ENCODE data around the gene NSMCE1. TPM values are rescaled to one million over a fixed set of nuclear protein-coding genes. Genes with fewer than 3 reads are reported as not detected.
"Not testable (repeated sequence)": the region's sequence is repeated elsewhere in the genome, so short reads cannot be mapped to it uniquely, and the experiment has no call there.

Gene NSMCE1
- total RNA-seq, 1 experiment from 2014 or later: 24.7 TPM

GRCh38 chr16:27218756-27219155 is 49.8 kb downstream of the NSMCE1 start:
- H3K27me3 ChIP-seq (ENCODE audit: control insufficient read depth, insufficient read depth, low read length): no peaks in the 10 kb centered on the region
- H3K4me3 ChIP-seq (ENCODE audit: insufficient read depth, low read depth, low read length): no peak overlapping the region
- no peaks in the 10 kb centered on the region; the same call in none of the 2 replicates for H3K36me3 ChIP-seq (replicated peaks; ENCODE audit: control insufficient read depth, insufficient read depth, low read length)
- peak; percentile 29 for DNase-seq

- peak; percentile 92 for DNase-seq
- H3K4me3 ChIP-seq (ENCODE audit: insufficient read depth, low read depth, low read length): no peak overlapping the region
- no peaks in the 10 kb centered on the region; the same call in none of the 2 replicates for H3K36me3 ChIP-seq (replicated peaks; ENCODE audit: control insufficient read depth, insufficient read depth, low read length)
- H3K27me3 ChIP-seq (ENCODE audit: control insufficient read depth, insufficient read depth, low read length): no peaks in the 10 kb centered on the region
Observed at GRCh38 chr16:27217256-27217655, 51.3 kb downstream of the NSMCE1 start.

DNA sequence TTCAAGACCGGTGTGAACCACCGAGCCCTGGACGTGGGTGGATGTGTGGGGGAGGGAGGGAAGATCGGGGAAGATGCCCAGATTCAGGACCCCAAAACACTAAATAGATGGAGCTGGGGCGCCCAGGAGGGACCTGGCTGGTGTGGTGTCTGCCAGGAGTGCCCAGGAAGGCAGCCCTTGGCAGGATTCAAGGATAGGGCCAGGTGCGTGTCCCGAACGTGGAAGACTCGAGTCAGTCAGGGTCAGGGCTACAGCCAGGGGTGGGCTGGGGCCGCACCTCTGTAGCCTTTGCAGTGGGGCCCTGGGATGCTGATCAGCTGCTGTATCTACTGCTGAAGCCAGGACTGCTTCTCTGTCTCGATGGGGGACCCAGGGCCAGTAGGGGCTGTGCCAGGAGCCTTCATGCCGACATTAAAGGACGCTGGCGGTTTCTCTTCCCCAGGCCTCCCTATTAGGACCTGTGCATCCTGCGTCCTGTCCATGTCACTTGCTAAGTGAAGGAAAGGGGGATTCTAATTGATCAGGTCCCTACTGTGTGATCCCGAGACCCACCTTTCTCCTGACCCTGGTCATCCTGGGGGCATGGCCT is 52.2 kb downstream of the NSMCE1 start:
- no peaks in the 10 kb centered on the region; the same call in none of the 2 replicates for H3K36me3 ChIP-seq (replicated peaks; ENCODE audit: control insufficient read depth, insufficient read depth, low read length)
- H3K27me3 ChIP-seq (ENCODE audit: control insufficient read depth, insufficient read depth, low read length): no peaks in the 10 kb centered on the region

GRCh38 chr16:27215660-27216059 is 52.9 kb downstream of the NSMCE1 start:
- DNase-seq: peak; percentile 12
- no peaks in the 10 kb centered on the region for H3K27me3 ChIP-seq (ENCODE audit: control insufficient read depth, insufficient read depth, low read length)
- H3K36me3 ChIP-seq (replicated peaks; ENCODE audit: control insufficient read depth, insufficient read depth, low read length): no peaks in the 10 kb centered on the region; the same call in none of the 2 replicates
- no peak overlapping the region for H3K4me3 ChIP-seq (ENCODE audit: insufficient read depth, low read depth, low read length)

More for the DNA sequence above, 52.2 kb downstream of the NSMCE1 start:
- peak; percentile 32 for DNase-seq
- no peak overlapping the region for H3K4me3 ChIP-seq (ENCODE audit: insufficient read depth, low read depth, low read length)

- Histone ChIP-seq H3K4me3 (ENCODE audit: insufficient read depth, low read depth, low read length) (no peak overlapping the region), H3K27me3 (ENCODE audit: control insufficient read depth, insufficient read depth, low read length) (no peaks in the 10 kb centered on the region), H3K36me3 (replicated peaks; ENCODE audit: control insufficient read depth, insufficient read depth, low read length) (peaks cover 1% of the 10 kb centered on the region)
- no peak for DNase-seq
Observed at GRCh38 chr16:27214084-27214961, 54.2 kb downstream of the NSMCE1 start.

DNA sequence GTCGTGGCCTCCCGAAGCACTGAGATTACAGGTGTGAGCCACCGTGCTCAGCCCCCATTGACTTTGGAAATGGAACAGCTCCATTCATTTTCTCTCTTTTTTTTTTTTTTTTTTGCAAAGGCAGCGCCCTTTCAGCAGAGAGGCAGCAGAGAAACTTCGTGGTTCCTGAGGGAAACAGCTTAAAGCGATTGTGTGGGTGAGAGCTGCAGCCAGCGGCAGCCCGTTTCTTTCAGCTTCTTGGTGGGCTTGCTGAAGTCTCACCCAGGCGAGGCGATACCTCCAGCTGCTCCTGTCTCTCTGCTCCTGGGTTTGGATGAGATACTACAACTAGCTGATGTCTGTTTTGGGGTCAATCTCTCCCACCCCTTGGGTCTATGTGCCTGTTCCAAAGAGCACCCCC is 57.5 kb downstream of the NSMCE1 start:
- H3K4me3 ChIP-seq (ENCODE audit: insufficient read depth, low read depth, low read length): no peak overlapping the region
- DNase-seq: no peak
- H3K36me3 ChIP-seq (replicated peaks; ENCODE audit: control insufficient read depth, insufficient read depth, low read length): peaks cover 1% of the 10 kb centered on the region
- no peaks in the 10 kb centered on the region for H3K27me3 ChIP-seq (ENCODE audit: control insufficient read depth, insufficient read depth, low read length)

GRCh38 chr16:27210174-27210573 is 58.4 kb downstream of the NSMCE1 start:
- no peak for DNase-seq
- no peak overlapping the region for H3K4me3 ChIP-seq (ENCODE audit: insufficient read depth, low read depth, low read length)
- H3K27me3 ChIP-seq (ENCODE audit: control insufficient read depth, insufficient read depth, low read length): no peaks in the 10 kb centered on the region
- peaks cover 1% of the 10 kb centered on the region for H3K36me3 ChIP-seq (replicated peaks; ENCODE audit: control insufficient read depth, insufficient read depth, low read length)

DNA sequence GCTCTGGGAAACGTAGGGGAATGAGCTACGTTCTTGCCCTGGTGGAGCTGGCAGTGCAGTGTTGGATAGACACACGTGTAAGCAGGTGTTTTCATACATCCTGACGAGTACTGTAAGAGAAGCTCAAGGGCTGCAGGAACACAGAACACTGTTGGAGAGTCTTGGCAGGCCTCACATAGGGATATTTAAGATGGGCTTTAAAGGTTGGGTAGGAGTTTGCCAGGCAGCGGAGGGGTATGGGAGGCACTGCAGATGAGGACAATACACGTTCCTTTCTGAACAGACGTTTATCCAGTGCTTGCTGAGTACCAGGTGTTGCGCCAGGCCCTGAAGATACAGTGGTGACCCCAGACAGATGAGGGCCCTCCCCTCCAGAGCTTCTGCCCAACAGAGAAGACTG is 59.0 kb downstream of the NSMCE1 start:
- Histone ChIP-seq H3K27me3 (ENCODE audit: control insufficient read depth, insufficient read depth, low read length) (no peaks in the 10 kb centered on the region), H3K36me3 (replicated peaks; ENCODE audit: control insufficient read depth, insufficient read depth, low read length) (peaks cover 1% of the 10 kb centered on the region), H3K4me3 (ENCODE audit: insufficient read depth, low read depth, low read length) (no peak overlapping the region)
- no peak for DNase-seq

- peaks cover 1% of the 10 kb centered on the region for H3K36me3 ChIP-seq (replicated peaks; ENCODE audit: control insufficient read depth, insufficient read depth, low read length)
- DNase-seq: no peak
- H3K27me3 ChIP-seq (ENCODE audit: control insufficient read depth, insufficient read depth, low read length): no peaks in the 10 kb centered on the region
- no peak overlapping the region for H3K4me3 ChIP-seq (ENCODE audit: insufficient read depth, low read depth, low read length)
Observed at GRCh38 chr16:27208796-27209195, 59.8 kb downstream of the NSMCE1 start.

DNA sequence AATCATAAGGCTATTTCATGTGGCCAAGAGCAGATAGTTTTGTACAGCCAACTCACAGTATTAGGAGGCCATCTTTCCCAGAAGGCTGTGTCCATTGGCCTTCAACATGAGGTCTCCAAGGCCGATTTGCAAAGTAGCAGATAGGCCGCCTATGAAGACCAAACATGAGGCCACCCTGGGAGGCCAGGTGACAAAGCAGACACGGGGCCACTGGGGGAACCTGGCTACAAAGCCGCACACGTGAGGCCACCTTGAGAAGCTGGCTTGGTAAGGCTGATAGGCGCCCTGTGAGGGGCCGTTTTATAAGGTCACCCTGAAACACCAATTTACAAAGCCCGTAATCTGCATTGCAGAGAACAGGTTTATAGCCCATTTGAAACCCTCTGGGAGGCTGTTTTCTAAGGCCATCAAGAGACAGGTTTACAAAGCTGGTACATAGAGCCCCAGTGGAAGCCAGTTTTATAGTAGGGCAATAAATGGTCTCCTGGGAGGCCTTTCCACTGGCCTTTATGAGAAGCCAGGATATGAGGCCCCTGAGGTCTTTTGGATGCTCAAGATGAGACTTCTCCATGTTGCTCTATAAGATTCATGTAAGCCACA is 60.4 kb downstream of the NSMCE1 start:
- Histone ChIP-seq H3K4me3 (ENCODE audit: insufficient read depth, low read depth, low read length) (no peak overlapping the region), H3K36me3 (replicated peaks; ENCODE audit: control insufficient read depth, insufficient read depth, low read length) (peaks cover 1% of the 10 kb centered on the region), H3K27me3 (ENCODE audit: control insufficient read depth, insufficient read depth, low read length) (no peaks in the 10 kb centered on the region)
- no peak for DNase-seq

DNA sequence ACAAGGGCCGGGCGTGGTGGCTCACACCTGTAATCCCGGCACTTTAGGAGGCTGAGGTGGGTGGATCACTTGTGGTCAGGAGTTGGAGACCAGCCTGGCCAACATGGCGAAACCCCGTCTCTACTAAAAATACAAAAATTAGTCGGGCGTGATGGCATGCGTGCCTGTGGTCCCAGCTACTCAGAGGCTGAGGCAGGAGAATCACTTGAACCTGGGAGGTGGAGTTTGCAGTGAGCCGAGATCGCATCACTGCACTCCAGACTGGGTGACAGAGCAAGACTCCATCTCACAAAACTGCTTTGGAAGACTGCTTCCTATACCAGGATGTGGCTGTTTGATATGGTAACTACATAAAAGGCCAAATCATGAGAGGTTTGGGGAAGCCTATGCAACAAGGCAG is 61.5 kb downstream of the NSMCE1 start:
- not testable (repeated sequence) for DNase-seq; H3K4me3 ChIP-seq (ENCODE audit: insufficient read depth, low read depth, low read length); H3K36me3 ChIP-seq (replicated peaks; ENCODE audit: control insufficient read depth, insufficient read depth, low read length); H3K27me3 ChIP-seq (ENCODE audit: control insufficient read depth, insufficient read depth, low read length)

DNA sequence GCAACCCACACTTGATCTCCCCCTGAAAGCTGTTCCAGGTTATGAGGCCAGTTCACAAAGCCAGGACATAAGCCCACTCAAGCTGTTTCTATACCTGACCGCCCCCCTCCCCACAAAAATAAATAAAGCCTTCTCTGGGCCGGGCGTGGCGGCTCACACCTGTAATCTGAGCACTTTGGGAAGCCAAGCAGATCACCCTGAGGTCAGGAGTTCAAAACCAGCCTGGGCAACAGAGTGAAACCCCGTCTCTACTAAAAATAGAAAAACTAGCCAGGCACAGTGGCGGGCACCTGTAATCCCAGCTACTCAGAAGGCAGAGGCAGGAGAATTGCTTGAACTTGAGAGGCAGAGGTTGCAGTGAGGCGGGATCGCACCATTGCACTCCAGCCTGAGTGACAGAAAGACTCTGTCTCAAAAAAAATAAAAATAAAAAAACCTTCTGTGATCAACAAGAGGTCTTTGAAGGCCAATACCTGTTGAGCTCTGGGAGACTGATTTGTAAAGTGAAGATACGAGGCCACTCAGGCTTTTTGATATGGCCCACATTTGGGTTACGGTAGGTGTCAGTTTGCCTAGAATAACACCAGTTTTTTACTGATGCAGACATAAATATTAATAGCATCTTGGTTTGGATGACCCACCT is 63.0 kb downstream of the NSMCE1 start:
- H3K27me3 ChIP-seq (ENCODE audit: control insufficient read depth, insufficient read depth, low read length): no peaks in the 10 kb centered on the region
- no peak for DNase-seq
- H3K36me3 ChIP-seq (replicated peaks; ENCODE audit: control insufficient read depth, insufficient read depth, low read length): 0 out of 2 replicates have a peak, but pooled peaks cover 1% of the 10 kb centered on the region
- no peak overlapping the region for H3K4me3 ChIP-seq (ENCODE audit: insufficient read depth, low read depth, low read length)

GRCh38 chr16:27204312-27204915 is 64.2 kb downstream of the NSMCE1 start:
- no peaks in the 10 kb centered on the region for H3K36me3 ChIP-seq (replicated peaks; ENCODE audit: control insufficient read depth, insufficient read depth, low read length)
- H3K4me3 ChIP-seq (ENCODE audit: insufficient read depth, low read depth, low read length): peak overlapping the region; percentile 87
- H3K27me3 ChIP-seq (ENCODE audit: control insufficient read depth, insufficient read depth, low read length): no peaks in the 10 kb centered on the region
- DNase-seq: no peak
